Measurements from ENCODE around the gene FTSJ3.
"Not testable (repeated sequence)": the region's sequence is repeated elsewhere in the genome, so short reads cannot be mapped to it uniquely, and the experiment has no call there.

Gene FTSJ3, protein sequence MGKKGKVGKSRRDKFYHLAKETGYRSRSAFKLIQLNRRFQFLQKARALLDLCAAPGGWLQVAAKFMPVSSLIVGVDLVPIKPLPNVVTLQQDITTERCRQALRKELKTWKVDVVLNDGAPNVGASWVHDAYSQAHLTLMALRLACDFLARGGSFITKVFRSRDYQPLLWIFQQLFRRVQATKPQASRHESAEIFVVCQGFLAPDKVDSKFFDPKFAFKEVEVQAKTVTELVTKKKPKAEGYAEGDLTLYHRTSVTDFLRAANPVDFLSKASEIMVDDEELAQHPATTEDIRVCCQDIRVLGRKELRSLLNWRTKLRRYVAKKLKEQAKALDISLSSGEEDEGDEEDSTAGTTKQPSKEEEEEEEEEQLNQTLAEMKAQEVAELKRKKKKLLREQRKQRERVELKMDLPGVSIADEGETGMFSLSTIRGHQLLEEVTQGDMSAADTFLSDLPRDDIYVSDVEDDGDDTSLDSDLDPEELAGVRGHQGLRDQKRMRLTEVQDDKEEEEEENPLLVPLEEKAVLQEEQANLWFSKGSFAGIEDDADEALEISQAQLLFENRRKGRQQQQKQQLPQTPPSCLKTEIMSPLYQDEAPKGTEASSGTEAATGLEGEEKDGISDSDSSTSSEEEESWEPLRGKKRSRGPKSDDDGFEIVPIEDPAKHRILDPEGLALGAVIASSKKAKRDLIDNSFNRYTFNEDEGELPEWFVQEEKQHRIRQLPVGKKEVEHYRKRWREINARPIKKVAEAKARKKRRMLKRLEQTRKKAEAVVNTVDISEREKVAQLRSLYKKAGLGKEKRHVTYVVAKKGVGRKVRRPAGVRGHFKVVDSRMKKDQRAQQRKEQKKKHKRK

DNA sequence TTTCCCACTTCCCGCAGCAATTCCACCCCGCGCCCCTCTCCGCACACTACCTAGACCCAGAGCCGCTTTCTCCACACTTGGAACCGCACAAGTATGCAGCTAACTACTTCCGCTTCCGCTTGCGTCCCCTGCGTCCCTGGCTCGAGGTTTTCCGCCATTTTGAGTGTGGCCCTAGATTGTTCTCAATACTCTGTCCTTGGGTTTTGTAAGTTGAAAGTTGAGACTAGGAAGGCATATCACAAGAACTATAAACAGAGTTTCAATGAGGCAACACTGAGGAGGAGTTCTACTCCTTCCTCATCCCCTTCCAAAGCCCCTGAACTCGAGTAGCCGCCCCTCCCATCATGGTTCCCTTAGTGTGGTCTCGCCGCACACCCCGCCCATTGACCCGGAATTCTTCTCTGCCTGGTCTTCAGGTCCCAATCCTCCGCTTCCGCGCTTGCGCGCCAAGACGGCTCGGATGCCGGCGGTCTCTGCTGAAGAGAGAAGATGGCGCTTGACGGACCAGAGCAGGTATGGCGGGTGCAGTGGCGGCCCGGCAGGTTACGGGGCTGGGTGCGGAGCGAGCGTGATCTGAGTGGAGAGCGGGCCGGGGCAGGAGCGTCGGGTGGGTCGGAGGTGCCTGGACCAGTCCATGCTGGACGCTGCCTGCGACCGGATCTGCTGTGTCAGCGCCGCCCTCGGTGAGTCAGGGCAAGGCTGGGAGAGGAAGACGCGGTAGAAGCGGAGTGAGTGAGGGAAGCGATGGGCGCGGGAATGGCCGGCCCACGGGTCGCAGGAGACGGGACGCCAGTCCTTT is at the start of gene FTSJ3, which contains the start of gene PSMC5:
TSS of gene FTSJ3 (minus strand) at position 662 of the 799 bp plus-strand sequence. CDS start 761 bp downstream, outside the sequence.
TSS of gene PSMC5 (plus strand) at position 430 of the 799 bp plus-strand sequence. CDS start at position 490, 60 bp downstream.
- peak; percentile 87 for DNase-seq (ENCODE audit: low read depth, low spot score)

DNA sequence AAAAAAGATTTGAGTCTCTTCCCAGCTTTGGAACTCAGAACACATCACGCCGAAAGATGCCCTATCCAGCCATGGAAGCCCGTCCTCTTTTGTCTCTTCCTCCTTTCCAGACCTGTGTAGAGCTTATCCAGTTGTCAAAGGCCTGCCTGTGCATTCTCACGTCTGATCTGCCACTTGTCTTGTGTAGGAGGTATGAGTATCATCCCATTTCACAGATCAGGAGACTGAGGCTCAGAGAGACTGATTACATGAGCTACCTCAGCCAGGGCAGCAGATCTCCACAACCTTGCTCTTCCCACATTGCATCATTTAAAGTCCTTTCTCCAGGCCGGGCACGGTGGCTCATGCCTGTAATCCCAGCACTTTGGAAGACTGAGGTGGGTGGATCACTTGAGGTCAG is 47.2 kb upstream of the FTSJ3 start:
- DNase-seq (ENCODE audit: low read depth, low spot score), result not testable (repeated sequence)

DNA sequence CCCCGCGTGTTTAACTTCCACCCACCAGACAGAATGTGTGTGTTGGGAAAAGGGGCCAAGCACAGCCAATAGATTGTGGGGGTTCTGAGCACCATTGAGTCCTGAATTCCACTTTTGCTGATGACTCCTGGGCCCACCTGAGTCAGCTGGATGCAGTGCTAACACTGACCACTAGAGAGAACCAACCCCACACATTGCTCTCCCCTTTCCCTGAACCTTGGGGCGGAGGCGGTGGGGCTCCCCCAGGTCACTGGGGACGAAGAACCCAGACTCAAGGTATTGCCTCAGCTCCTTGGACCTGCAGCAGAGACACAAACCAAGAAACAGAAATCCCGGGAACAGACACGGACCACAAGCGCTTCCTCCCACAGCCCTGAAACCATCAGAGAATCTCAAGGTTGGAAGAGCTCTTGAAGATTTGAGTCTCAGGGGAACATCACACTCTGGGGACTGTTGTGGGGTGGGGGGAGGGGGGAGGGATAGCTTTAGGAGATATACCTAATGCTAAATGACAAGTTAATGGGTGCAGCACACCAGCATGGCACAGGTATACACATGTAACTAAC is 46.7 kb upstream of the FTSJ3 start:
- DNase-seq (ENCODE audit: low read depth, low spot score), result not testable (repeated sequence)

DNA sequence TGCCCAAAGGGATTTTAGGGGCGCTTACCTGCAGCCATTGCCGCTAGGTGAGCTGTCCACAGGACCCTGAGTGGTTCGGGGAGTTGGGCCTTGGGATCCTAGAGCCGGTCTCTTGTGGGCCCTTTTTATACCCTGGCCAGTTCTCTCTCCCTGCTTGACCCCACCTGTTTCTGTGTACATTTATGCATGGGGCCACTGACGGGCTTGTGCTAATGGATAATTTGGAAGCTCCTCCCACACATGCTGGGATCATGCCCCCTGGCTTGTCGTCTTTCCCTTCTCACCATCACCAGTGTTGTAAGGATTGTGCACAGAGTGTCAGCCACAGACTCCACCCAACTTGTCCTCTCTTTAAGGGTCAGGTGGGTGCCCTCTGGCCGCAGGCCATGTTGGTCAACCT is 46.1 kb upstream of the FTSJ3 start, which contains the start of gene CSH2:
TSS of gene CSH2 (minus strand) at position 101 of the 400 bp plus-strand sequence. CDS start at position 38, 63 bp downstream.
- not testable (repeated sequence) for DNase-seq (ENCODE audit: low read depth, low spot score)

DNA sequence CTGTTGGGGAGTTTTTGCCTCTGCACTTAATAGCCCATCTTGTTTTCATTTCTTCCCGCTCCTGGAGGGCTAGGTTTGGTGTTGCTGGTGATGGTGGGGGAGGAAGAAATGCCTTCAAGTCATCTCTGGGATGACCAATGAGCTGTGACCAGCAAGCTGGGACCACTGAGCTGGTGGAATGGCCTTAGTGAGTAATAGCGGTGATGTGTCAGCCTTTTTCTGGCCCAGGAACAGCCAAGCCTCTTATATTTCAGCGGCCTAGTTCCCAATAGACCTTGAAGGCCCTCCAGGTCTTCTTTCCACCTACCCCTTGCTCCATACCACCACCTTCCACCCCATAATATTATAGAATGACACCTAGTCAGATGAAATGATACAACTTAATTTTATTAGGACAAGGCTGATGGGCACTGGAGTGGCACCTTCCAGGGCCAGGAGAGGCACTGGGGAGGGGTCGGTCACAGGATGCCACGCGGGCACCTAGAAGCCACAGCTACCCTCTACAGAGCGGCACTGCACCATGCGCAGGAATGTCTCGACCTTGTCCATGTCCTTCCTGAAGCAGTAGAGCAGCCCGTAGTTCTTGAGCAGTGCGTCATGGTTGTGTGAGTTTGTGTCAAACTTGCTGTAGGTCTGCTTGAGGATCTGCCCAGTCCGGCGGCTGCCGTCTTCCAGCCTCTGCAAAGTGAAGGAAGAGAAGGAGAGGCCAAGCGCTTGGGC is 44.3 kb upstream of the FTSJ3 start:
- not testable (repeated sequence) for DNase-seq (ENCODE audit: low read depth, low spot score)

DNA sequence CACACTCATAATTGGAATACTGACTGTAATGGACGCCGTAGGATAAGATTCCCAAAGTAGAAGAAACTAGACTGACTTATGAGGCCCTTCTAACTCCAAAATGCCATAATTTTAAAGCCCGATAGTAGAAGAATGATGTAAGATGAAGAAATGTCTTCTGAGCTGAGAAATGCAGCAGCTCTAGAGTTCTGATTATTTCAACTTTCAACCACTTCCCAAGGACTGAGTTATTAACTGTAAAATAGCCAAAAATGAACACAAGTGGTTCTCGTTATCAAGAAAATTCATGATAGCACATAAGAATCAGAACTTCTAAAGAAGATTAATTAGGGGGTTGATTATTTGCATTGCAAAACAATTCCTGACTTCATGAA is 42.8 kb upstream of the FTSJ3 start:
- DNase-seq (ENCODE audit: low read depth, low spot score), result not testable (repeated sequence)

DNA sequence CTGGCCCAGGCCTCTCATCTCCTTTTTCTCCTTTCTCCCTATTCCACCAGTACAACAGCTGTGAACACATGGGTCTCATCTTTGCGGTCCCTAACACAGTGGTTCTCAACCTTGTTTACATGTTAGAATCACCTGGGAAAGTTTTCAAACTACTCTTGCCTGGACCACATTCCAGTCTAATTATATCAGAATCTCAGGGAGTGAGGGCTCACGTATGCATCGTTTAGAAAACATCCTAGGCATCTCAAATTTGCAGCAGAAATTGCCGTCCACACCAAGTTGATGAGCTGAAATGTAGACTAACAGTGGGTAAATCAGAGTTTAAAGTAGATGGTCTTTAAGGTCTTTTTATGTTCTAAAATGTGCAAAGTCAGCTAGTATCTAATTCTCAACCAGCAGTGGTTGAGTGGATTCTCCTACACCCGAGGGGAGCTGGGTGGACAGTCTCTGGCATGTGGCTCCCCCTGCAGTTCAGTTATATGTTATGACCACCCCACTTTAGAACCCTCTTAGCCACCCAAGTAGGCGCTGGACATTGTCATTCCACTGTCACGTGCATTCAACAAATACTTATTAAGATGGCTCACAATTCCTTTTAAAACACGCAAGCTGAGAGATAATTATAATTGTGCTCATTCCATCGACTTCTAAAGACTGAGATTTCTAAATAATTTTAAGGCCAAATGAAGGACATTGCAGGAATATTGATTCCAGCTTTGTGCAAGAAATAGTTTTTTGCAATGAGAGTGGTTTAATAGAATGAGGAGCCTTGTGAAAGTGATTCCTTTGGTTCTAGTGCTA is 42.2 kb upstream of the FTSJ3 start:
- DNase-seq (ENCODE audit: low read depth, low spot score), result not testable (repeated sequence)

DNA sequence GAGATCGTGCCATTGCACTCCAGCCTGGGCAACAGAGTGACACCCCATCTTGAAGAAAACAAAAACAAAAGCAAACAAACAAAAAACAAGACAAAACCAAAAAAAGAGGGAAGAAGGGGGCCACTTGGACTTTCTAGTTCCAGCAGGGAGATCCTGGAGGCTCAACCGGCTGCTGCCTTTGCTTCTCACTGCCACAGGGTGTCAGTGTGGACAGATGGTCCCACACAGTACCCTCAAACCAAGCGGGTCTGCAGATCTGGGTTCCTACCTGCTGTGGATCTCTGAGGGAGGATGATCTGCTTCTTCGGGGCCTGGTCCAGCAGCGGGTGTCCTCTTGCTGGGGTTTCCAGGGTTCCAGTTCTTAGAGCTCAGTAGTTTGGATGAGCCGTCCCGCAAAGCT is 39.2 kb upstream of the FTSJ3 start:
- DNase-seq (ENCODE audit: low read depth, low spot score), result not testable (repeated sequence)

DNA sequence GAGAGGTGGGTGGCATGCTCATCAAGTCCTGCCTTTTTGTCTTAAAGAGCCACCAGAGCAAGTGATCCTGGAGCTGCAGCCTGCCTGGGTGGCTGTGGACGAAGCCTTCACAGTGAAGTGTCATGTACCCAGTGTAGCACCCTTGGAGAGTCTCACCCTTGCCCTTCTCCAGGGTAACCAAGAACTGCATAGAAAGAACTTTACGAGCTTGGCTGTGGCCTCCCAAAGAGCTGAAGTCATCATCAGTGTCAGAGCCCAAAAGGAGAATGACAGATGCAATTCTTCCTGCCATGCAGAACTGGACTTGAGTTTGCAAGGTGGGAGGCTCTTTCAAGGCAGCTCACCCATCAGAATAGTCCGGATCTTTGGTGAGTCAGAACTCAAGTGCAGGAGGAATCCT is 31.8 kb upstream of the FTSJ3 start:
- DNase-seq (ENCODE audit: low read depth, low spot score), result no peak

DNA sequence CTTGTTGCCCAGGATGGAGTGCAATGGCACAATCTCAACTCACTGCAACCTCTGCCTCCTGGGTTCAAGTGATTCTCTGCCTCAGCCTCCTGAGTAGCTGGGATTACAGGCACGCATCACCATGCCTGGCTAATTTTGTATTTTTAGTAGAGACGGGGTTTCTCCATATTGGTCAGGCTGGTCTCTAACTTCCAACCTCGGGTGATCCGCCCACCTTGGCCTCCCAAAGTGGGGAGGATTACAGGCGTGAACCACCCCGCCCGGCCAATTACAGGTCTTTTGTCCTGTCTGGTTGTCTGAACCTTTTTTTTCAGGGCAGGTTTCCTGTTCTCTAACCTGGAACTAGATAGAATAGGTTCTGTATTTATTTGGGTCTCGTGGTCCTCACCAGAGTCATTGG is 29.0 kb upstream of the FTSJ3 start:
- DNase-seq (ENCODE audit: low read depth, low spot score), result not testable (repeated sequence)

DNA sequence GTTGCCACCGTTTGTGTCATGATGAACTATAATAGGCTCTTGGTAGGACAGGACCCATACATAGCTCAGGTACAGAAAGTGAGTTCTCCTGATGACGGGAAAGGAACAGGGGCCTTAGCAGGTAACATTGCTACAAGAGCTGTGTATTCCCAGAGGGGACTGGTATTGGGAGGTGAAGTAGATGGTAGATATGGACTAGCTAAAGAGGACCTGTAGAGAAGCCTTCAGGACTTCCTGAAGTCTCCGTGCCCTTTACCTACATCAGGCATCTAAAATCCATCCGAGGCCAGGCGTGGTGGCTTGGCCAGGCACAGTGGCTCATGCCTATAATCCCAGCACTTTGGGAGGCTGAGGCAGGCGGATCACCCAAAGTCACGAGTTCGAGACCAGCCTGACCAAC is 27.7 kb upstream of the FTSJ3 start:
- DNase-seq (ENCODE audit: low read depth, low spot score), result no peak

DNA sequence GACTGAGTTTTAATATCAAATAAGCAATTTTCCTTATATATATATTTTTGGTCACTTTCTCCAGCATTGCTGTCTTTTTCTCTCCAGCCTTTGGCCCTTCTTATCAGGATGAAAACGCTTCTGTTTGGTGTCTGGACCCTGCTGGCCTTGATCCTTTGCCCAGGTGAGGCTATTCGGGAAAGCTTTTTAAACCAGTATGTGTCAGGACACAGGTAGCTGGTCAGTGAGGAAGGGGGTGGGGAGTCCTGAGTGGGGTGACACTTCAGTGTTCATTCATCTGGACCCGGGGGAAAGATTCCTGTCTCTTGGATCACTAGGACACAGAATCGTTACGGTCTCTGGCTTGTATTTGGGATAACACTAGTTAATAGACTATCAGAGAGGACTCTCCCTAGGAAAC is 27.2 kb upstream of the FTSJ3 start:
- DNase-seq (ENCODE audit: low read depth, low spot score), result no peak

DNA sequence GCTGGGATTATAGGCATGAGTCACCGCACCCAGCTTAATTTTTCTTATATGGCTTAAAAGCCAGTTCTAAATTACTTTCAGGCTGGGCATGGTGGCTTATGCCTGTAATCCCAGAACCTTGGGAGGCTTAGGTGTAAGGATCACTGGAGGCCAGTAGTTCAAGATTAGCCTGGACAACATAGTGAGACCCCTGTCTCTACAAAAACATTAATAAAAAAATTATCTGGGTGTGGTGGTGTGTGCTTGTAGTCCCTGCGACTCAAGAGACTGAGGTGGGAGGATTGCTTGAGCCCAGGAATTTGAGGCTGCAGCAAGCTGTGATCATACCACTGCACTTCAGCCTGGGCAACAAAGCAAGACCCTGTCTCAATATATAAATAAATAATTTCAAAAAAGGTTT is 25.8 kb upstream of the FTSJ3 start:
- DNase-seq (ENCODE audit: low read depth, low spot score), result no peak

DNA sequence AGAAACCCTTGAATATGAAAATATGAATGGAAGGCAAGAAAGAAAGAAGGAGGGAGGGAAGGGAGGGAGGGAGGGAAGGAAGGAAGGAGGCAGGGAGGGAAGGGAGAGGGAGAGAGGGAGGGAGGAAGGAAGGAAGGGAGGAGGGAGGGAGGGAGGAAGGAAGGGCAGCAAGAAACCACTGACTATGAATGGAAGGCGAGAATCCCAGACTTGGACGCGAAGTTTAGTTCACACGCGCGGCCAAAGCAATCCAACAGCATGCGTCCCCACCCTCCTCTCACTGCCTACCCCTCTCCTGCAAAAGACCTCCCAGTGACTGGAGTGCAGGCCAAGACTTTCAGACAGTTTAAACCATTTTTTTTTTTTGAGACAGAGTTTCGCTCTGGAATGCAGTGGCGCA is 22.9 kb upstream of the FTSJ3 start:
- DNase-seq (ENCODE audit: low read depth, low spot score), result no peak

DNA sequence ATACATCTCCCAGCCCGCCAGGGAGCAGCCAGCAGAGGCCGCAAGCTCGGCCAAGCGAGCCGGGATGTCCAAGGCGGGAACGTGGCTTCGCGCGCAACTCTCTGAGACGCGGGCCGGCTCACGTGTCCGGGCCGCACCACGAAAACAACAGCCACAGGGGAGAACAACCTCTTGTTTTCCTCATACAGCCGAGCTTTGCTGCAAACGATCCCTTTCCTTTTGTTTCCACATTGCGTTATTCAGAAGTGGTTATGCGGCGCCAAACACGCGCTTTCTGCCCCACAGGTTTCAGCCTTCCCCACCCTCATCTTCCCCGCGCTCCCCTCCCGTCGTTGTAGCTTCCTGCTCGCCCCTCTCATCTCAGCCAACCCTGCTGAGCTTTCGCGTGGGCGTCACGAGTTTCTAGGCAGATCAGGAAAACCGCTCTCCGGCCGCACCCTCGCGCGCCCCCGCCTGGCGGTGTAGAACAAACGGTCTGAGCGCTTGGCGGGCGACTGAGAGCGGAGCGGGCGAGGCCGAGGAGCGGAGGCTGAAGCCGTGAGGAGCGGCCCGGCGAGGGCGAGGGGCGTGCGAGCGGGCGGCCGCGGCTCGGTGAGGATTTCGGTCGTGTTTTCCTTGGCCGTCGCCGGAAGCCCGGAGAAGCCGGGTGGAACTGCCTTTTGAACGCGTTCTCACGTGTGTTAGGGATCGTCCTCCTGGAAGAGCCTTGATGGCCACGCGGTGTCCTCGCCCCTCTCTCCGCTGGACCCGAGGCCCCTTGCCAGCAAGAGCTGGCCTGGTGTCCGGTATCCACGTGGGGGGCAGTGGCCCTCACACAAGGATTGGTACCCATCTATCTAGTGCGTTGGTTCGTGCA is 21.6 kb upstream of the FTSJ3 start:
- DNase-seq (ENCODE audit: low read depth, low spot score), result peak; percentile 76

DNA sequence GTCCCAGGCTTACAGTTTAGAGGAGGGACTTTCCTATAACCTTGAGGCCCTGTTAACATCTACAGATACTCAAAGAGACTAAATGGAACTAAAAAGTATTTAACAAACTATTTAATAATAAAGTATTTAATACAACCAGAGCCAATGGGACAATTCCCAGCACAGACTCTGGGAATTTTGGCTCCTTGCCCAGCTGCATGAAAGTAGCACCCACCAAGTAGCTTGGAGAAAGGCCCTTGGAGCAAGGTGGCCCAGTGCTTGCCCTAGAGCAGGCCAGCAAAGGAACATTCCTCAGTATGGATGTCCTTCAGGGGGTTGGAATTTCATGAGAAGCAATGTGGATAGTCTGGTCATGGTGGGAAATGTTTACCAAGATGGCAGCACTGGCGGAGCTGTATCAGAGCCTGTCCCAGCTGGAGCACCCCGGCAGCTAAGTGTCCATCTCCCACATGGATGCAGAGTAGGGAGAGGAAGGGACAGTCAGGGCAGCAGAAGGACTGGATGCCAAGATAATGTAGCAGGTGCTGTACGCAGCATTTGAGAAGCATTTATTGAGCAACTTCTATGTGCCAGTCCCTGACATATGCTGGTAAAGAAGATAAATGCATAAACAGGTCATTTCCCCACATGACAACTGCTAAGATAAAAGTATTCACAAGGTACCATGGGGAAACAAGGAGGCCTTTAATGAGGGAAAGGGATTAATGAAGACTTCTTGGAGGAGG is 20.2 kb upstream of the FTSJ3 start:
- no peak for DNase-seq (ENCODE audit: low read depth, low spot score)

DNA sequence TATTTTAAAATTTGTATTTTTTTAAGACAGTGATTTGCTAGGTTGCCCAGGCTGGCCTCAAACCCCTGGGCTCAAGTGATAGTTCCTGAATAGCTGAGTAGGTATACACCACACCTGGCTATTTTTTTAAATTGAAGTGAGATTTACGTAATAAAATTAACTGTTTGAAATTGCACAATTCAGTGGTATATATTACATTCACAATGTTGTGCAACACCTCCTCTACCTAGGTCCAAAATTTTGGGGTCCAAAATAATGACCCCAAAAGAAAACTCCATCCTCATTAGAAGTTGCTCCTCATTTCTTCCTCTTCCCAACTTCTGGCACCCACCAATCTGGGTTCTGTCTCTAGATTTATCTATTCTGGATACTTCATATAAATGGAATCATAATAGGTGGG is 18.0 kb upstream of the FTSJ3 start:
- DNase-seq (ENCODE audit: low read depth, low spot score), result no peak
